ENCODE data around the gene RBBP6. TPM values are rescaled to one million over a fixed set of nuclear protein-coding genes. Genes with fewer than 3 reads are reported as not detected.

The RBBP6 gene
- total RNA-seq, 2 donors from 2014 or later, result 83.2 to 92.7 TPM

- Histone ChIP-seq H3K36me3 (no peaks in the 10 kb centered on the region), H3K27ac (no peak overlapping the region), H3K4me3 (no peak overlapping the region), H3K9me3 (no peaks in the 10 kb centered on the region), H3K4me1 (replicated peaks) (no peaks in the 10 kb centered on the region), H3K27me3 (replicated peaks; ENCODE audit: insufficient read depth) (no peaks in the 10 kb centered on the region)
- TF ChIP-seq POLR2A (IDR thresholded peaks at IDR 0.05) (no peak), CTCF (IDR thresholded peaks at IDR 0.05) (no peak)
- DNase-seq (ENCODE audit: low spot score), result no peak
- 90% methylated on average over 1 of the region's 1 CpG for WGBS
- intact Hi-C loops (cut with DNase I), result no loop called here
Measured at GRCh38 chr16:24553983-24554382, 14.6 kb downstream of the RBBP6 start.

- intact Hi-C loops (cut with DNase I), result no loop called here
- Histone ChIP-seq H3K4me1 (replicated peaks) (no peaks in the 10 kb centered on the region), H3K4me3 (no peak overlapping the region), H3K9me3 (no peaks in the 10 kb centered on the region), H3K27ac (no peak overlapping the region), H3K27me3 (replicated peaks; ENCODE audit: insufficient read depth) (no peaks in the 10 kb centered on the region), H3K36me3 (no peaks in the 10 kb centered on the region)
- 87% methylated on average over 6 of the region's 6 CpGs for whole genome bisulfite sequencing
- DNase-seq (ENCODE audit: low spot score), result no peak
- TF ChIP-seq POLR2AphosphoS5 (IDR thresholded peaks at IDR 0.05) (no peak), CTCF (IDR thresholded peaks at IDR 0.05) (no peak), POLR2A (IDR thresholded peaks at IDR 0.05) (no peak)
Measured at GRCh38 chr16:24555346-24555872, 16.0 kb downstream of the RBBP6 start.

GRCh38 chr16:24562811-24563210 is 23.4 kb downstream of the RBBP6 start:
- Histone ChIP-seq H3K4me1 (replicated peaks) (no peaks in the 10 kb centered on the region), H3K36me3 (peaks cover 3 to 11% of the 10 kb centered on the region in 2 donors), H3K27ac (no peak overlapping the region), H3K9me3 (no peaks in the 10 kb centered on the region), H3K4me3 (no peak overlapping the region), H3K27me3 (replicated peaks; ENCODE audit: insufficient read depth) (no peaks in the 10 kb centered on the region)
- intact Hi-C loops (cut with DNase I), result loop anchor here (10.0 kb wide), 1 partner anchor 452 kb away; the partner anchor contains the start of gene ARHGAP17
- no peak for DNase-seq (ENCODE audit: low spot score)
- TF ChIP-seq POLR2A (IDR thresholded peaks at IDR 0.05) (no peak), POLR2AphosphoS5 (IDR thresholded peaks at IDR 0.05) (no peak), CTCF (IDR thresholded peaks at IDR 0.05) (no peak)

GRCh38 chr16:24568392-24568791 is 29.0 kb downstream of the RBBP6 start:
- WGBS, result 61% methylated on average over 4 of the region's 4 CpGs
- TF ChIP-seq POLR2A (IDR thresholded peaks at IDR 0.05), result no peak
- no peak for TF ChIP-seq POLR2AphosphoS5 (IDR thresholded peaks at IDR 0.05)
- TF ChIP-seq CTCF (IDR thresholded peaks at IDR 0.05), result peak in 2 of 4 experiments; percentile 13 to 45
- H3K9me3 ChIP-seq, result no peaks in the 10 kb centered on the region
- intact Hi-C loops (cut with DNase I), result loop anchor here (10.0 kb wide), 1 partner anchor 446 kb away; the partner anchor contains the start of gene ARHGAP17
- H3K4me3 ChIP-seq, result no peak overlapping the region
- no peaks in the 10 kb centered on the region for H3K4me1 ChIP-seq (replicated peaks)
- no peaks in the 10 kb centered on the region for H3K27me3 ChIP-seq (replicated peaks; ENCODE audit: insufficient read depth)
- H3K36me3 ChIP-seq, result peaks cover 11 to 19% of the 10 kb centered on the region in 2 donors
- no peak for DNase-seq (ENCODE audit: low spot score)
- H3K27ac ChIP-seq, result no peak overlapping the region

GRCh38 chr16:24571096-24571495 is 31.7 kb downstream of the RBBP6 start:
- 91% methylated on average over 6 of the region's 6 CpGs for WGBS
- Histone ChIP-seq H3K4me3 (no peak overlapping the region), H3K36me3 (peaks cover 4 to 19% of the 10 kb centered on the region in 2 donors), H3K27ac (no peak overlapping the region), H3K4me1 (replicated peaks) (no peaks in the 10 kb centered on the region), H3K27me3 (replicated peaks; ENCODE audit: insufficient read depth) (no peaks in the 10 kb centered on the region), H3K9me3 (no peaks in the 10 kb centered on the region)
- intact Hi-C loops (cut with DNase I), result loop anchor here (10.0 kb wide), 1 partner anchor 234 kb away; no protein-coding TSS in a partner anchor
- TF ChIP-seq POLR2AphosphoS5 (IDR thresholded peaks at IDR 0.05) (no peak), POLR2A (IDR thresholded peaks at IDR 0.05) (no peak), CTCF (IDR thresholded peaks at IDR 0.05) (no peak)
- no peak for DNase-seq (ENCODE audit: low spot score)

Measured in prostate gland (tissue), 2 donors.